ENCODE measurements around the gene ITGB4. TPM values are rescaled to one million over a fixed set of nuclear protein-coding genes. Genes with fewer than 3 reads are reported as not detected.
A peak's percentile ranks its signal among the peaks of the same experiment; 100 is the strongest.

The ITGB4 gene
- total RNA-seq, 1 experiment from 2014 or later, result 568 TPM

DNA sequence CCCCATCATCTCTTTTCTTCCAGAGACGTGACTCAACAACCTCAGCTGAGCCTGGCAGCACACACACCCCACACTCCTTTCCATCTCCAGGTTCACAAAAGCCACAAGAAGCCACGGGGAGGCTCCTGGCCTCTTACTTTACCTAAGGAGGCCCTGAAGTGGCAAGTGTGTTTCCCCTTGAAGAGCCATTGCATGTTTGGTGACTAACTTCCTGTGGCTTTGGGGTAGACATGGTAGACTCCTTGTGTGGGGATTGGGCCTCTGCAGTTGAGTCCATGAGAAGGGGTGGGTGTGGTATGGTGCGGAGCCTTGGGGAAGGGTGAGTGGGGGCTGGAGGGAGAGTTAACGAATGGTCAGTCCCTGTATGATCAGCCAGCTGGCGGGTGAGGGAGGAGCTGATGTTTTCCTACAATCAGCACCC is 29.9 kb upstream of the ITGB4 start:
- Histone ChIP-seq H3K9me3 (ENCODE audit: control insufficient read depth in 1 of 2, insufficient read depth in 1 of 2, low read depth in 1 of 2, low read length in 2 of 2) (no peaks in the 10 kb centered on the region), H2AFZ (ENCODE audit: low read depth, low read length, poor library complexity, severe bottlenecking) (no peak overlapping the region), H3K4me3 (replicated peaks in 1 of 2; ENCODE audit: low read depth in 1 of 2, low read length in 2 of 2) (no peak overlapping the region), H3K9me2 (ENCODE audit: insufficient read depth) (no peaks in the 10 kb centered on the region), H3K4me2 (ENCODE audit: low read length) (peak overlapping the region; percentile 22; the same call in 1 of the 2 replicates), H3K4me1 (ENCODE audit: control insufficient read depth in 1 of 2, insufficient read depth in 2 of 2, low read length in 2 of 2) (peaks cover 70 to 99% of the 10 kb centered on the region in 2 experiments), H3K27me3 (ENCODE audit: insufficient read depth, low read length) (no peaks in the 10 kb centered on the region), H3K9ac (ENCODE audit: low read length) (no peak overlapping the region), H3K36me3 (ENCODE audit: control insufficient read depth in 1 of 2, insufficient read depth in 2 of 2, low read length in 2 of 2) (peaks cover 0 to 21% of the 10 kb centered on the region in 2 experiments; a peak in 1 of 4 replicates), H3K27ac (ENCODE audit: low read depth, low read length) (no peak overlapping the region), H4K20me1 (ENCODE audit: insufficient read depth) (no peaks in the 10 kb centered on the region), H3K79me2 (ENCODE audit: insufficient read depth, low read length) (peaks cover 88% of the 10 kb centered on the region)
- ChIA-PET POLR2A (interaction anchor here (1.1 to 3.3 kb wide), 3 partner anchors 16 to 89 kb away, joined by 3 to 17 read pairs (median 12); partner anchors contain the start of gene ITGB4), CTCF (interaction anchor here (1.2 to 2.4 kb wide), 2 partner anchors 29 to 57 kb away, joined by 4 to 7 read pairs; partner anchors contain the start of gene ITGB4), RAD21 (ENCODE audit: low non-redundant PET in 1 of 2, low total read pairs in 2 of 2, uncharacterized antibody in 2 of 2, unreplicated experiment in 2 of 2) (no interaction called here)
- no TSS peak for BruUV-seq (replicated peaks)
- TF ChIP-seq RAD21 (IDR thresholded peaks at IDR 0.05; ENCODE audit: low read depth) (no peak), REST (IDR thresholded peaks at IDR 0.05; ENCODE audit: low read depth) (no peak), SP1 (IDR thresholded peaks at IDR 0.05; ENCODE audit: low read depth) (no peak), EZH2phosphoT487 (IDR thresholded peaks at IDR 0.05; ENCODE audit: borderline replicate concordance) (no peak), SRF (IDR thresholded peaks at IDR 0.05; ENCODE audit: low read depth) (no peak), POLR2A (IDR thresholded peaks at IDR 0.05; ENCODE audit: borderline replicate concordance, extremely low read depth, insufficient read depth, insufficient read length) (no peak), JUND (IDR thresholded peaks at IDR 0.05) (no peak), YY1 (IDR thresholded peaks at IDR 0.05; ENCODE audit: extremely low read depth, insufficient replicate concordance, low read depth, low read length) (no peak), EZH2 (IDR thresholded peaks at IDR 0.05) (no peak), CEBPB (IDR thresholded peaks at IDR 0.05; ENCODE audit: low read depth) (no peak), ZNF274 (IDR thresholded peaks at IDR 0.05; ENCODE audit: low read depth, low read length) (no peak), POLR2AphosphoS5 (IDR thresholded peaks at IDR 0.05; ENCODE audit: low read depth, low read length) (no peak), EGR1 (IDR thresholded peaks at IDR 0.05; ENCODE audit: low read depth) (no peak), ZFX (IDR thresholded peaks at IDR 0.05) (no peak), CBX3 (IDR thresholded peaks at IDR 0.05; ENCODE audit: low read depth) (no peak)
- TF ChIP-seq, protein P1, sequence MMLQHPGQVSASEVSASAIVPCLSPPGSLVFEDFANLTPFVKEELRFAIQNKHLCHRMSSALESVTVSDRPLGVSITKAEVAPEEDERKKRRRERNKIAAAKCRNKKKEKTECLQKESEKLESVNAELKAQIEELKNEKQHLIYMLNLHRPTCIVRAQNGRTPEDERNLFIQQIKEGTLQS (IDR thresholded peaks at IDR 0.05), result no peak
- TF ChIP-seq, protein P2, sequence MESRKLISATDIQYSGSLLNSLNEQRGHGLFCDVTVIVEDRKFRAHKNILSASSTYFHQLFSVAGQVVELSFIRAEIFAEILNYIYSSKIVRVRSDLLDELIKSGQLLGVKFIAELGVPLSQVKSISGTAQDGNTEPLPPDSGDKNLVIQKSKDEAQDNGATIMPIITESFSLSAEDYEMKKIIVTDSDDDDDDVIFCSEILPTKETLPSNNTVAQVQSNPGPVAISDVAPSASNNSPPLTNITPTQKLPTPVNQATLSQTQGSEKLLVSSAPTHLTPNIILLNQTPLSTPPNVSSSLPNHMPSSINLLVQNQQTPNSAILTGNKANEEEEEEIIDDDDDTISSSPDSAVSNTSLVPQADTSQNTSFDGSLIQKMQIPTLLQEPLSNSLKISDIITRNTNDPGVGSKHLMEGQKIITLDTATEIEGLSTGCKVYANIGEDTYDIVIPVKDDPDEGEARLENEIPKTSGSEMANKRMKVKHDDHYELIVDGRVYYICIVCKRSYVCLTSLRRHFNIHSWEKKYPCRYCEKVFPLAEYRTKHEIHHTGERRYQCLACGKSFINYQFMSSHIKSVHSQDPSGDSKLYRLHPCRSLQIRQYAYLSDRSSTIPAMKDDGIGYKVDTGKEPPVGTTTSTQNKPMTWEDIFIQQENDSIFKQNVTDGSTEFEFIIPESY (IDR thresholded peaks at IDR 0.05; ENCODE audit: extremely low read depth, insufficient replicate concordance, low read length), result no peak
- intact Hi-C loops (cut with micrococcal nuclease), result no loop called here
- ATAC-seq (no peak), DNase-seq (ENCODE audit: low read depth, low spot score) (no peak)
